ENCODE data around the gene ZNF219.
A peak's percentile ranks its signal among the peaks of the same experiment; 100 is the strongest.

The ZNF219 gene

DNA sequence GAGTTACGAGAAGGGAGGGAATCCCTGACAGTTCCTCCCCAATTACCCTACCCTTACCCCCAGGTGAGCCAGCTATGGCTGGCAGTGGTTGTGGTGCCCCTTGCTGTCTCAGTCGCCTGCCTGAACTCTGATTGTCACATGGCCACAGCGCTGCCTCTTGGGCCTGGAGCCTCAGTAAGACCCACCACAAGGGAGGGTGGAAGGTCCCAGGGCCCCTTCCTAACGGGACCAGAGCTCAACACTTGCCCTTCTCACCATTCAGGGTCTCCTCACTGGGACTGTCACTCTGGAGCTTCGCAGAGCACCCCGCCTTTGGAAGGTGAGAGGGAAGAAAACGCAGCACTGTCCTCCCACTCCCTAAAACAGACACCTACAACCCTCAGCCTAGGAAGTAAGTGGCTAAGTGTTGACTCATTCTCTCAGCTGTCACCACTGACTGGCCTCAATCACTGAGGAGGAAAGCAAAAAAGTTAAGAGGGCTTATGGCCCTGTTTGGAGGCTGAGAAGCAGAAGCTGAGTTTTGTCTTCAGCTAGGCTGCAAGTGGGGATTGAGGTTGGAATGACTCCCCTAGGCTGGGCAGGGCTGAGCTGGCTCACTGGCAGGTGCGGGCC is 3.5 kb upstream of the ZNF219 start:
- DNase-seq, result no peak

DNA sequence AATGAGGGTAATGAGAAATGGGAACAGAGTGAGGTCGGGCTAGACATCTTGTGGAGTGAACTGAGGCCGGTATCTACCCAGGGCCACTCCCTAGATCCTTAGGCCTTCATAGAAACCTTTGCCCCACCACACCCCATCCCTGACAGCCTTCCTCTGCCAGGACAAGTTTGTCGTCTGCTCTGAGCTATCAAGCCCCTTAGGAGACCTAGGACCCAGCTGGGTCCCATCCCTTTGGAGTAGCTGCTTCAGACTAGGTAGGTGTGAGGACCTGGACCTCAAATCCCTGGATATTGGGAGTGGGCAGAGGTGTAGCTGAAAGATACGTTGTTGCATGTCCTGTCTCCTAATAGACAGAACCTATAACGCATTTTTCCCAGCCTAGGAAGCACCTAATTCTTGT is 2.5 kb upstream of the ZNF219 start, which contains the start of gene TMEM253:
Gene TMEM253 (plus strand): TSS at position 136 of the 400 bp plus-strand sequence. CDS start 278 bp downstream, outside the sequence.
- no peak for DNase-seq

DNA sequence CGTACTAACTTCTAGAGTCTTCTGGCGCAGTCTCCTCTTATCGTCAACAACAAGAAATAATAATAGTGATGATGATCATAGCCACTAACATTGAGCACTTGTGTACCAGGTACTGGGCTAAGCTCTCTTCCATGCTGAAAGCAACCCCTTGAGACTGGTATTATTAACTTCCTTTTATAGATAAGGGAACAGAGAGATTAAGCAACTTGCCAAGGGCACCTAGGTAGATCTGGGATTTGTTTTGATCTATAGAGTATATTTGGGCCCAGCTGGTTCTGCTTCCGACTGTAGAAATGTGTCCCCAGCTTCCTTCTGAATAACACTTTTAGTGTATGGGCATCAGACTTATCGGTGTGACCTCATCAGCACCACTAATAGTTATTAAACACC is 1.1 kb upstream of the ZNF219 start:
- no peak for DNase-seq

DNA sequence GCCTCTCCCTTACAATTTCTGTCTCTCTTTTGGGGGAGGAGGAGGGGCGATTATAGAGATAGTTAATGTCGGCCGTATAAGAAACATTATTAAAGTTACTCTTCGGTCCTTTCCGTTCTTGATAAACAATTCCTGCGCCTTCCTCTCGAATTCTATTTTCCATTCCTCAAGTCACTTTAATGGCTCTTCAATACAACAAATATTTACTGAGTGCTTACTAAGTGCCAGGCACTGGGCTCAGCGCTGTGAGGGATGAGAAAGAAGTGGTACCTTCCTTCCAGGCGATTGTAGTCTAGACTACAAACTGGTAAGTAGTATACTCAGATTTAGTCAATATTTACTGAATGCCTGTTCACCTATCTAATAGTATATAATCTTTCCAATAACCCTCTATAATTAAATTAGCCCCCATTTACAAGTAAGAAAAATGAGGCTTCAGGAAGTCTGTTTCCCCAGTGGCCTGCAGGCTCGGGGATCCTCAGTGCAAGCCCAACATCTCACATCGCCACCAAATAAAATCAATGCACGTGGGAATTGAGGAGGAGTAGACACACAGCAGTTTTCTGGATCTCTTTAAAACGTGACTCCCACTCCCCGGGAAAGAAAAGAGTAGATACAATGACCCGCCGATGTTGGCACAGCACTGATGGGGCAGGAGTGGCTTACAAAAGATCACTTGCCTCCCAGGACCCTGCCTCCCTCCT is 589 bp upstream of the ZNF219 start:
- DNase-seq, result peak; percentile 6

DNA sequence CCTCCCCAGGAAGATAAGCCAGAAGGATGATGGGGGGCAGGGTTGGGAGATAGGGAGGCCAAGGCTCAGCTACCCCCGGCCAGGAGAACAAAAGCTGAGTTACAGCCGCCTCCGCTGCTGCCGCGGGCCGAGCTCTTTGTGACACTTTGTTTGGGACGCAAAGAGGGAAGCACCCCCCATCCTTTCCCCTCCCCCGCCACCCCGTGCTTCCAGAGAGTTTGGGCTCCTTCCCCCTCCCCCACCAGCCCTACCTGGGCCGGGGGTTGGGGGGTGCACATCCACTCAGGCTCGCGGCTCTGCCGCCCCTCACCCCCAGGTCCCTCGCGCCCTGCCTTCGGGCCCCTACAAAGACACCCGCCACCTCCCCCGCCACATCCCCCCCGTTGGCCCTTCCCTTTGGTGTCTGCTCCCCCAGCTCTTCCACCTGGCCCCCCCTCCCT is 799 bp downstream of the ZNF219 start:
- no peak for DNase-seq

DNA sequence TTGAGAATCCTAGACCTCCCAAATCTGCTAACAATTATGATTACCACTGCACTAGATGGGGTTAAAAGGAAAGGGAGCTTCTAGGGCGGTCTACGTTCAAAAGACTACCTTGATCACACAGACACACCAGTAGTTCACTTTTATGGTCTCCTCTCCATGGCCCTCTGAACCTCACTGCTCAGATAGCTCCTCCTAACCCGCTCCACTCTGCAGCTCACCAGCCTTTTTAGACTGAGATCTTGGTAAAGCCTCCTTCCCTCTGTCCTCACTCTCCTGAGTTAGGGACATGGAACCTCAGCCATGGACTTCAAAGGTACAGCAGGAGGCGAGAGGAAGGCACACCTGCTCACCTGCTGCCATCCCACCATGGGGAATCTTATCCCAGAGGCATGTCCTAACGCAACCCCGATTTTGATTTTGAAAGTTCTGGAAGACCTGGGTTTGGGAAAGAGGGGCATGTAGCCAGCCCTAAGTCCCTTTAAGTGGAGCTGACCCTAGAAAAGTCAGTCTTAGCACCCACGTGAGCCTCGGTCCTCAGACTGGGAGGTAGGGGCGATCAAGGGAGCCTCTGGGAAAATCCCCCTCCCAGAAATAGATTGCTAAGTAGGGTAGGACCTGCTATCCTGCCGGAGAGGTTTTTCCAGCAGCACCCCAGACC is 1.3 kb downstream of the ZNF219 start:
- DNase-seq, result no peak

DNA sequence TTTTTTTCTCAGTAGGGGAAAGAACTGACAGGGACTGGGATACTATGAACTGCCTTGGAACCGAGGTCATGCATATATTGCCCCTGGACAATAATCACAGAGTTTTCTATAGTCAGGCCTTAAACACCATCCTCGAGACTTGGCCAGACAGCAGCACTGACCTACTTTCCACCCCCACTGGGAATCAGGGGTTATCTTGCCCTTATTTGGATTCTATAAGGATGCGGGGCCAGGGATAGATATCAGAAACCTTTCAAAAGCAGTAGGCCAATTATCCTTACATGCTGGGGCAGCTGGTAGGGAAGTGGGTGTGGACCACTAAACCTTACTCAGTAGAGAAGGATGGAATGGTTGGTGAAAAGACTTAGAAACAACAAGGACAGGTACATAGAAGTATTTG is 2.0 kb downstream of the ZNF219 start:
- no peak for DNase-seq

DNA sequence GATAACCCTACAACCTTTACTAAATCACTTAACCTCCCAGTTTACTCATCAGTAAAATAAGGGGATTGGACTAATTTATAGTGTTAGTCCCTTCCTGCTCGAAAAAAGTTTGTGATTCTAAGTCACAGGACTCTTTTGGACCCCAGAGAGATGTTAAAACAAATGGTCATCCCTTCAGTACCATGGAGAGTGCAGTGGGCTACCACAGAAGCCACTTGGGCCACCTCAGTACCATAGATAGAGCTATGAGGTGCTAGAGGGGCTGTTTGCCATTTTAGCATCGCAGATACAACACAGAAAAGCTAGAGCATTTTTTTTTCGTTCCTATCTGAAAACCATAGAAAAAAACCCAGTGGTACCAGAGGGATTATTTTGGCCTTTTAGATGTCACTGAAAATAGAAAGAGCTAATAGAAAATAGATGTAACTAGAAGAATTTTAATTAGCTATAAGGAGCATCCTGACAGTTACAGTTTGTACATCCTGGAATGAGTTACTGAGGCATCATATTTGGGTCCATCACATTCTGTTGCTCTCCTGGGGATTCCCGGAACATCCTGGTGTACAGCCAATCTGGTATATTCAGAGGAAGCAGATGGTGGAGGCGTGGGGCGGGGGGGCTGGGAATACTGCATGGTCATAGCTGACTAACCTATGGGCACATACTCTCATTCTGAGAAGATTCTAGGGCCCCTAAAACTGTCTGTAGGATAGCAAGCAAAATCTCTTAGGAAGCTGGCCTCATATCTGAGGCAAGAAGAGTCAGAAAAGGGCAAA is 2.8 kb downstream of the ZNF219 start:
- no peak for DNase-seq

DNA sequence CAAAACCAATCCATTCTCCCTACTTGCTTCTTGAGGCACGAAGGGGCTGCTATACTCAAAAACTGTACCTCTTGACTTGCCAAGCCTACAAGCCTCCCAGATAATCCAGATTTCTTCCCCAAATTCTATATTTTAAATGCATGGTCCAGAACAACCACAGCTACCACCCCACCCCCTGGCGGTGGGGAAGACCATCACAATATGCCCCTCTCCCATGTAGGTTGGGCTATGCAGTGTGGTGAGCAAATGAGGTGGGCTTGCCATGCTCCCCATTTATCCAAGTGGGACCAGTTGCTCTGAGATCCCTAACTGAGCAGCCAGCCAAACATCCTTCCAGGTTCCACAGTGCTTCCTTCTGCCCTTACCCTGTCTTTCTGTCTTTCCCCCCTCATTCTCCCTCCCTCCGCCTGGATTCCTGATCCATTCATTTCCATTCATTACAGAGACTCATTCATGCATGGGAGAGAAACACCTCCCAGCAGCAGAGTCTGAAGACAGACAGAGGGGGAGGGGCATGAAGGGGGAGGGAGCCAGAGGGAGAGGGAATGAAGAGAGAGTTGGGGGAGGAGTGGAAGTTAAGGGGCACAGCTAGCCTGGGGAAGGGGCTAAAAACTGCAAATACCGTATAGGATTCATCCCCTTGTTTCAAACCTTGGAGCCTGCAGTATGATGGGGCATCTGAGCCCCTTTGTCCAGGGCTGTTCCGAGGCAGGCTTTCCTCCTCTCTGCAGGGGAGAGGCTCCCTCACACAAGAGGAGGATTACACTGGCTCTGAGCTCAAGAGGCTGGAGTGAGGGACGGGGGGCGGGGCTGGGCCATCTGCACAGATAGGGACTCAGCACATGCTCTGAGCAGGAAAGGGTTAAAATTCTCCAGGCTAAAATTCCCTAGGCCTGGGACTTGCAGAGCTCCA is 4.4 kb downstream of the ZNF219 start:
- peak; percentile 52 for DNase-seq

DNA sequence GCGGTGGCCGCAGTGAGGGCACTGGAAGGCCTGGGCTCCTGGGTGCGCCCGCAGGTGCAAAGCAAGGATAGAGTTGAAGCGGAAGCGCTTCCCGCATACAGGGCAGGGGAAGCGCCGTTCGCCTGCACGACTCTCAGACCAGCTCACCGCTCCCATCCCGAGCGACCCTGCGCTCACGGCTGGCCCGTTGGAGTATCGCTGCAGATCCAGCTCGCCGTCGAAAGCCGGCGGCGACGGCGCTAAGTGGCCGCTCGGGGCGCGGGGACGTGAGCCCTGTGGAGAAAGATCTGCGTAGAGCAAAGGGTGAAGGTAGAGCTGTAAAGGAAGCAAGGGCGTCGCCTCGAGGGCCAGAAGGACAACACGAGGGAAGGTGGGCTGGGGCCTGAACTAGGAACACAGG is 5.4 kb downstream of the ZNF219 start:
- no peak for DNase-seq

DNA sequence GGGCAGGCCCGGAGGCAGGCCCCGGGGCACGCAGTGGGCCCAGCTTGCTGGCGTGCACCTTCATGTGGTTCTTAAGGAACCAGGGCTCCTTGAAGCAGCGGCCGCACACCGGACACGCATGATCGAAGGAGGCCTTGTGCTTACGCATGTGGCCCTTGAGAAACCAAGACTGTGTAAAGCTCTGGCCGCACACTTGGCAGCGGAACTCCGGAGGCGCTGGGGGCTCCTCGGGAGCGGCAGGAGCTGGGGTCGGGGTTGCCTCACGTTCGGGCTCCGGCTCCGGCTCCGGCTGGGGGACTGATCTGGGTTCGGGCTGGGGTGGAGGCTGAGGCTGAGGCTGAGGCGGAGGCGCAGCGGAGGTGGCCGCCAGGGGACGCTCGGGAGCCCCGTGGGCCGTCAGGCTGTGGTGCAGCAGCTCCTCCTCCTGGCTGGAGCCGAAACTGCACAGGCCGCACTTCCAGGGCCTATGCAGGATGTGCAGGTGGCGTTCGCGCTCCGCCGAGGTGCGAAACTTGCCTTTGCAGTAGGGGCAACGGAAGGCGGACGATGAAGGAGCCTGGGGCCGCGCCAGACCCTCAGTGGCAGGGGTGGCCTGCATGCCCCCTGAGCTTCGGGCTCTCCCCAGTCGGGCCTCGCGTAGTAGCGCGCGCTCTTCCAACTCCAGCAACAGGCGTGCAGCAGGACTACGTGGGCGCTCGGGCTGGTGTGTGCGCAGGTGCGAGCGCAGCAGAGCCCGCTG is 6.0 kb downstream of the ZNF219 start:
- DNase-seq, result no peak

DNA sequence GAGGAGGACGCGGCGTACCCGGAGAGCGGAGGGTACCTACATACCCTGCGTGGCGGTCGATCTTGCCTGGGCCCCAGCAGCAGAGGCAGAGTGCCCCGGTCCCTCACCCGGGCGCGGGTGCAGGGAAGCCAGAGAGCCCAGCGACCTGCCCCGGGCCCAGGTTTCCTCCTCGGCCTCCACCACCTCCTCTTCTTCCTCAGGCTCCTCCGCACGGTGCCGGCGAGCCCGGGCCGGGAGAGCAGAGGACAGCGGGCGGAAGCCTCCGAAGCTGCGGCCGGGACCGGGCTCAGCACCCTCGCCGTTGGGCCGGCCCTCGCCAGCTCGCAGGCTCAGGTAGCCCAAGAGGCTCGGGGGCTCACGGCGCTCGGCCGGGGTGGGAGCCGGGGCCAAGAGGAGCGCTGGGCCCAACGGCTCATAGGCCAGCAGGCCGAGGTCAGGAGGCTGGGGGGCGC is 6.6 kb downstream of the ZNF219 start:
- DNase-seq, result no peak

DNA sequence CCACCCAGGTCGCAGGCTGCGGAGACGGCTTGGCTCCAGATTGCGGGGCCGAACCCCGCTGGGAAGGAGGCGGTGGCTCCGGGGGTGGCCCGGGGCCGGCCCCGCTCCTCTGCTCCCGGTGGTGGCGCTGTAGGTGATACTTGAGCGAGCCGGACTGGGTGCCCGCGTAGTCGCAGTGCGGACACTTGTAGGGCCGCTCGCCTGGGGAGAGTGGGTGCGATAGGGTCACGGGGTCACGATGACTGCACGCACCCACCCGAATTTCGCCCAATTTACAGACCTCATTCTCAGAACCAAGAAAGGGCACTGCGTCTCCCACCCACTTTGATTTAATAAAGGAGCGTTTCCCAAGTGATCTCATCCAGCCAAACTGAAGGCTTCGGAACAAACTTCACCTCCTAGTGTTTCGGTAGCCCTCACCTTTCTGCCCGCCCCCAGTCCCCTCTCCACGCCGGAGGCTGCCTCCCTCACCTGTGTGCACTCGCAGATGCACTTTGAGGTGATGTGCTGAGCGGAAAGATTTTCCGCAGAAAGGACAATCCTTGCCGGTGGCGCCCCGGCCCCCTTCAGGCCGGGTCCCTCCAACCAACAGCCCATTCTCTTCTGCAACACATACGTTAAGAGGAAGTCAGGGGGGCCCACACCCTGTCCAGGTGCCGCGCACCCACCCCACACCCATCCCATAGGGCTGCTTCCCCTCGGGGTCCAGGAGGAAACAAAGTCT is 7.4 kb downstream of the ZNF219 start:
- DNase-seq, result no peak

DNA sequence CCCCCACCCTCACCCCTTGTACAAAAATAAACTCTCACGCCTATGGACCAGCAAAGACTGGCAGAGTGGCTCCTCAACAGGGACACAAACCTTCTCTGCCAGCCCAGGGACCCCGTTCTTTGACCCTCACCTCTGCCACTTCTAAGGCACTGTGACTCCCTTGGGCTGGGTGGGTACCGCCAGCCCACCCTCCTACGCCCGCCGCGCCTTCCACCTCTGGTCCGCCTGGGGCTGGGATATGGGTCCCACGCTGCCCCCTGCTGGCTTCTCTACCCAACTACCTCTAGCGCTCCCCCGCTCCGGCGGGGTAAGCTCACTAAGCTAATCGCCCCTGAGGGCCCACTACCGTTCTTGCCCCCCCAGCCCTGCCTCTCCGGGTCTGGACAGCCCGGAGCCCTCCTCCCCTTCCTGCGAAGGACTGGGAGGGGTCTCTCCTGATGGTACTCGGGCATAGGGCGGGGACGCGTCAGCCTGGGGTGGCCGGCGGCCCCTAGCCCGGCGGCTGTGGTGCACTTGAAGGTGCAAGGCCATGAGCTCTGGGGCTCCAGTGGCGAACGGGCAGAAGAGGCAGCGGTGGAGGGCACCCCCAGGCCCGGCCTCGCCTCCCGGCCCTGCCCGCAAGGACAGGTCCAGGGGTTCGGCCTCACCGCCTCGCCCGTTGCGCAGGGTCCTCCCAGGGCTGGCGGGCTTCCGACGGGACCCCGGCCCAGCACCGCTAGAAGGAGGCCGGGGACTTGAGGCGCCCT is 8.1 kb downstream of the ZNF219 start:
- no peak for DNase-seq

DNA sequence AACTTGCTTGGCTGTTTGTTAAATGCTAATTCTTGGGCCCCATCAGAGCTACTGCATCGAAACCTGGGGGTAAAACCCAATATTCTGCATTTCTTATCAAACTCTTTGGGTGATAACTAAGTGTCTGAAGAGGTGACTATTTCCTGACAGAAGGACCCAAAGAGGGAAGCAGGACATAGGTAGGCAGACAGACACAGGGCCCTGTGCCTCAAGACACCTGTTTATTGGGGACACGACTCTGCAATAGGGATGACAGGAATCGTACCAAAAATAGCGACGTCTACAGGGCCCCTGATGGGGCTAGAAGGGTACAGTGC is 8.6 kb downstream of the ZNF219 start:
- DNase-seq, result no peak

DNA sequence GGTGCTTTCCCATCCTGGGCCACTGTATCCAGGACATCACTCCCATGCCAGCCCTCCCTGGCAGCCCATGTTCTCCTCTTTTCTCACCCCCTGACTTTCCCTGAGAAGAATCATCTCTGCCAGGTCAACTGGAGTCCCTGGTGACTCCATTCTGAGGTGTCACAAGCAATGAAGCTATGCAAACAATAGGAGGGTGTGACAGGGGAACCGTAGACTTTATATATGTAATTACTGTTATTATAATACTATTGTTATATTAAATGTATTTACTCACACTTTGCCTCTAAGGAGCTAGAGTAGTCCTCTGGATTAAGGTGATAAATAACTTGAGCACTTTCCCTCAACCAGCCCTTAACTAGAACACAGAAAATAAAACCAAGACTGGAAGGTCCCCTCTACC is 9.2 kb downstream of the ZNF219 start:
- no peak for DNase-seq

DNA sequence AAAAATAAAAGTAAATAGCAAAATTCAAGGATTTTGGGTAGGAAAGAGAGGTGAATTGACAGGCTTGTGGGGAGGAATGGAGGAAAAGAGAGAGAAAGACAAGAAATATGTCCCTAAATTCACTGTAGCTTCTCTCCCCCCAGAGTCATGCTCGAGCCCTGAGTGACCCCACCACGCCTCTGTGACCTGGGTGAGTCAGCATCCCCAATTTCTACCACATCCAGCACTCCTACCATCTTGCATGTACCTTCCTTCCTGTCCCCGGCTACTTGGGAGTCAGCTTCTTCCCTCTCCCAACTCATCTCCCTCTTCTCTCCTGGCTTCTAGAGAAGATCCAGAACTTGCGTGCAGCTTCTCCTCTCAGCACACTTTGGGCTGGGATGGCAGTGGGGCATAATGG is 9.8 kb downstream of the ZNF219 start:
- no peak for DNase-seq

DNA sequence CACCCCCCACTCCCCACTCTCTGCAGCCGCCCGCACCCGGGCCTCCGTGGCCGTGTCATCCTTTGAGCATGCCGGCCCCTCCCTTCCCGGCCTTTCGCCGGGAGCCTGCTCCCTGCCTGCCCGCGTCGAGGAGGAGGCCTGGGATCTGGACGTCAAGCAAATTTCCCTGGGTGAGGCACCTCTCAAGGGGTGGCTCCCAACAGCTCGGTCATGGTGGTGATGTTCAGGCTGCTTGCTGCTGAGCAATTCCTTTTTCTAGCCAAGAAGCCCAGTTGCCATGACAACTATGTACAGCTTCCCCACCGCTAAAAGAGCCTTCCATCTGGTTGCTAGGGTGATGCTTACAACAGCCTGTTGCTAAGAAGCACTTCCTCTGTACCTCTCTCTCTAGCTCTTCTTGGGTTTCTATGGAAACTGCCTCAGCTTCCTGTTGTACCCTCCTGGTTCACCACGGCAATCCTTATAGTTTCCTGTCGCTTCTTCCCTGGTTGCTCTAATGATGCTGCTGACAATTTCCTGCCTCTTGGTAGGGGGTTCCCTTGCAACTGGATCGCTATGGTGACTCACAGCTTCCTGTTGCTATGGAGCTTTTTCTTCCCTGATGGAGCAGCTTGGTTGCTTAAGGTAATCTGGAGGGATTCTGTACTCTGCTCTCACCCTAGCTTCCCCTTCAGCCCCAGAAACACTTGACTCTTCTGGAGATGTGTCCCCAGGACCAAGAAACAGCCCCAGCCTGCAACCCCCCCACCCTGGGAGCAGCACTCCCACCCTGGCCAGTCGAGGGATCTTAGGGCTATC is 11.0 kb downstream of the ZNF219 start:
- DNase-seq, result no peak

DNA sequence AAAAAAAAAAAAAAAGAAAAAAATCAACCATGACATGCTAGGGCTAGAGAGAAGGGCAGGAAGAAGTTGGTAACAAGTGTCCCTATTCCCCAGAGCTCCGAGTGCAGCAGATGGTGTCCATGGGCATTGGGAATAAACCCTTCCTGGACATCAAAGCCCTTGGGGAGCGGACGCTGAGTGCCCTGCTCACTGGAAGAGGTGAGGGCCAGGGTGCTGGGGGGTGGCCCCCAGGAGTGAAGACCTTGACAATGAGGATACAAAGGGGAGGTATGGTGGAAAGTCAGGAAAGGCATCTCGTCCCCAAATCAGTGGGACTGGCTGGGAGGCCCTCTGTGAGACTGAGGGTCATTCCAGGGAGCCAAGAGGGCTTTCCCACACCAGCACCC is 11.6 kb downstream of the ZNF219 start:
- no peak for DNase-seq
